GM18861 (cell line): ENCODE measurements around the gene TTC38.
"Not testable (repeated sequence)": the region's sequence is repeated elsewhere in the genome, so short reads cannot be mapped to it uniquely, and the experiment has no call there.

Source experiments
- ATAC-seq: cut with Tn5 transposase; IDR thresholded peaks from one replicate; pipeline ENCODE4 v1.9.1; 2021; ENCODE audit not compliant: unreplicated experiment

Gene TTC38

DNA sequence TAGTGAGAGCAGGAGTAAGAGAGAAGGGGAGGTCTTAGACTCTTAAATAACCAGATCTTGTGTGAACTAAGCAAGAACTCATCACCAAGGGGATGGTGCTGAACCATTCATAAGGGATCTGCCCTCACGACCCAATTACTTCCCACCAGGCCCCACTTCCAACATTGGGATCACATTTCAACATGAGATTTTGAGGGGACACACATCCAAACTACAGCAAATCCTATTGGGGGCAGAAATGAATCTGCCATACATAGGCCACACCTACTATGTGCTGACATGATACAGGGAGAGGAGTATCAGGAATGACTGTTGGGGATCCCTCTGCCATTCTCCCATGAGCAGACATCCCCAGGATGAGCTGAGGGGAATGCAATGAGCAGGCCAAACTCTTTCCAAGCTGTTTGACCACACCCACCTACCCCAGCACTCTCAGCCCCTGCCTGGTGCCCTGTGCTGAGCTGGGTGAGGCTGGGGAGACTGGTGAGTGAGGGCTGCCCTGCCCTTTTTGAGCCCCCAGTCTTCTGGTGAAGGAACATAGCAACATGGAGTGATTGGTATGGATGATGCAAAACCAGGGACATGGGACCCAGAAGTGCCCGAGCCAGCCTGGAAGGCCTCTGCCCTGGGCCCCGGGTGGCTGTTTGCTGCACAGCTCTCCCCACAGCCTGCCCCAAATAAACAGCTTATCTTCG lies 27.6 kb downstream of the TTC38 start:
- ATAC-seq = no peak

DNA sequence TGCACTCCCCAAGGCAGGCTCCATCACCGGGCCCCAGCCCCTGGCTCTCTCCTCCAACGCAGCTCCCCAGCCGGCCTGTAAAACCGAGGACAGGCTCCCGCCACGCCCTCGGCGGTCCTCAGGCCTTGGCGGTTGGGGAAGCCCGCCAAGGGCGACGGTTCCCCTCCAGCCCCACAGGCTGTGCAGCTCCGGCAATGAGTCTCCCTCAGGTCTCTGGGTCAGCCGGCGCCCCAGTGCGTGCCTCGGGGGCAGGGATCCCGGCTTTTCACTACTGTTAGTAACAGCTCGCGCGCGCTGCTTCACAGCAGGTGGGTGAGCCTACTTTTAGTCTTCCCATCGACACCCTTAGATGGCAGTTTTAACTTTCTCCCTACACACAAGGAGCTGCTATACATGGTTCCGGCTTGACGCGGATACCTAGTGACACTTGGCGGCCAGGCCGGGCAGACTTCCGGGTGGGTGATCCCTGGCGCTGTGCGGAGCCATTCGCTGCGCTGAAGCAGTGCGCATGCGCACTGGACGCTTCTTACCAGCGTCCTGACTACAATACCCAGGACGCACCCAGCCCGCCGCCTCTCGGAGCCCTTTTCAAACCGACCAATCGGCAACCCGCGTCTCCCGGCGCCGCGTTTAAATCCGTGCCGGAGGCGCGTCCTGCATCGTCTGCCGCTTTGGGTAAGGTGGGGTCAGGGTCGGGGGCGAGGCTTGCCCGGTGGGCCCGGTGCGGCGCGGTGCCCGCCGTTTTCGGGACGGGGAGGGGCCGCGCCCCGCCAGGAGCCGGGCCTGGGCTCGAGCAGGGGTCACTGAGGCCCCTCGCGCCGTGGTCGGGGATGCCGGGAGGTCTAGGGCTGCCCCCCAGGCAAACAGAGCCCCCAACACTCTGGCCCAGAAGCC lies 28.7 kb downstream of the TTC38 start, which contains the start of gene GTSE1:
Gene GTSE1, plus strand, starts transcription at position 614 of the 894 bp plus-strand sequence. CDS start 531 bp downstream, outside the sequence.
- ATAC-seq = peak; percentile 86

- ATAC-seq = no peak
Measured at GRCh38 chr22:46297151-46297812, 29.5 kb downstream of the TTC38 start.

DNA sequence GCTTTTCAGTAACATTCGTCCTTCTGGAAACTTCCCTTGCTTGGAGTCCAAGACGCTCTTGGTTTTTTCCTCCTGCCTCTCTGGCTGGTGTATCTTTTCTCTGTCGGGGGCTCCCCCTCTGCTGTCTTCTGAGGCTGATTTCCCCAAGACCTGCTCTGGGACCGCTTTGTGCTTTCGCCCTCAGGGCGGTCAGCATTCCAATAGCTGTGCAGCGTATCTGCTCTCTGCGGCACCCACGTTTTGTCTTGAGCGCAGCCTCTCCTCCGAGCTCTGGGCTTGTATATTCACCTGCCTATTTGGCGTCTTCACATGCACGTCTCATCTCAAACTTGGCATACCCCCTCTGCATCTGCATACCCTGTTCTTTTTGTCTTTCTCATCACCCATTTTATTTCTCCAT lies 31.3 kb downstream of the TTC38 start:
- ATAC-seq = no peak

DNA sequence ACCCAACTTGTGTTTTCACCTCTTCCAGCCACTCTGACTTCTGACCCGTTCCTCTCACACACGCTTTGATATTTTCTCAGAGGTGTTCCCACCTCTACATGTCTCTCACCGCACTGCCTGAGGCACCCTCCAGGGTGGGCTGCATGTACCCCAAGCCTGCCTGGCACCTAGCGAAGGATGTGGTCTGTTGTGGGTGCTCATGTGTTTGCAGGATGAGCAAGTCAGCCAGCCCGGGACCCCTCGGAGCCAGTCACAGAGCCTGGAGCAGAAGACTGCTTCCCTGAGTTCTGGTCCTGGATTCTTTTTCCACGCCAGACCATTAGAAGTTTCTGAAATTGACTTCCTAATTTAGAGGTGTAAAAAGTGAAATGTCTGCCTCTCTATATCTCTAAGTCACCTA lies 32.7 kb downstream of the TTC38 start:
- ATAC-seq = no peak

DNA sequence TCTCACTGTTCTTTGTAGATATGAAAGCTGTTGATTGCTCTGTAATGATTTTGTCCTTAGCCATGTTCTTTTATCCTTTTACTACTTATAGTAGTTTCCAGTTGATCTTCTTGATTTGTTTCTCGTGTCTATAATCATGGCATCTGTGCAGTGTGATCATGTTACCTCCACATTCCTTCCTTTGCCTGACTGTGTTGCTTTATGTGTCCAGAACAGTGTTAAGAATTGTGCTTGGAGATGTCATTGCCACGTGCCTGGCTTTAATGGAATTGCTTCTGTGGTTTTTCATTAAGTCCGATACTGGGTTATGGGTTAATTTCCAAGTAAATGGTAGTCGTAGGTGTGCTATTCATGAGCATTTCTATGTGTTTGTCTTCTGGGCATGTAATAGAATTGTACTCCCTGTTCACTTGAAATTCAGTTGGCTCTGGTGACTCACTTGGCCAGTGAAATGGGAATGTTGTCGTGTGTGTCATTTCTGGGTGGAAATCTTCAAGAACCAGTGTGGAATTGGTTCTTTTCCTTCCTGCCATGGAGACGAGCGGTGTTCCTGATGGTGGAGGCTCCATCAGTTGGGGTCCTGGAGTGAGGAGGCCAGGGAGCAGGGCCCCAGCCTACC lies 35.6 kb downstream of the TTC38 start:
- no peak for ATAC-seq

DNA sequence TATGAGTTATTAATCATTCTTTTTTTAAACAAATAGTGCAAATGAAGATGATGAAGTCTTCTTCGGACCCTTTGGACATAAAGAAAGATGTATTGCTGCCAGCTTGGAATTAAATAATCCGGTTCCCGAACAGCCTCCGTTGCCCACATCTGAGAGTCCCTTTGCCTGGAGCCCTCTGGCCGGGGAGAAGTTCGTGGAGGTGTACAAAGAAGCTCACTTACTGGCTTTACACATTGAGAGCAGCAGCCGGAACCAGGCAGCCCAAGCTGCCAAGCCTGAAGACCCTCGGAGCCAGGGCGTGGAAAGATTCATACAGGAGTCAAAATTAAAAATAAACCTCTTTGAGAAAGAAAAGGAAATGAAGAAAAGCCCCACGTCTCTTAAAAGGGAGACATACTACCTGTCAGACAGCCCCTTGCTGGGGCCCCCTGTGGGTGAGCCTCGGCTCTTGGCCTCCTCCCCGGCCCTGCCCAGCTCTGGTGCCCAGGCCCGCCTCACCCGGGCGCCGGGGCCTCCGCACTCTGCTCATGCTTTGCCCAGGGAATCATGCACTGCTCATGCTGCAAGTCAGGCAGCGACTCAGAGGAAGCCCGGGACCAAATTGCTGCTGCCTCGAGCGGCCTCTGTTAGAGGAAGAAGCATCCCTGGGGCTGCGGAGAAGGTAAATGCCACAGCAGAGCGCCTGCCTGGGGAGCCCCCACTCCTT lies 40.6 kb downstream of the TTC38 start:
- ATAC-seq = no peak

- no peak for ATAC-seq
Measured at GRCh38 chr22:46309526-46310085, 41.8 kb downstream of the TTC38 start.

DNA sequence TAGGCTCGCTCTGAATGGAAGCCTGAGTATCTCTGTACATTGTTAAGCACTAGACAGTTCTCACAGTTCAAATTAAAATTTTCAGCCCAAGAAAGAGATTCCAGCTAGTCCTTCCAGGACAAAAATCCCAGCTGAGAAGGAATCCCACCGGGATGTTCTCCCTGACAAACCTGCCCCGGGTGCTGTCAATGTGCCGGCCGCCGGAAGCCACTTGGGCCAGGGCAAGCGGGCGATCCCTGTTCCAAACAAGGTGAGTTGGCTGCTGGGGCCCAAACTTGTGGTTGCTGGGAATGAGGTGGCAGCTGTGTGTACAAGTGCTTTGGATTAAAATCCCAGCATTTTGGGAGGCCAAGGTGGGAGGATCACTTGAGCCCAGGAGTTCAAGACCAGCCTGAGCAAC lies 44.2 kb downstream of the TTC38 start:
- ATAC-seq = no peak

DNA sequence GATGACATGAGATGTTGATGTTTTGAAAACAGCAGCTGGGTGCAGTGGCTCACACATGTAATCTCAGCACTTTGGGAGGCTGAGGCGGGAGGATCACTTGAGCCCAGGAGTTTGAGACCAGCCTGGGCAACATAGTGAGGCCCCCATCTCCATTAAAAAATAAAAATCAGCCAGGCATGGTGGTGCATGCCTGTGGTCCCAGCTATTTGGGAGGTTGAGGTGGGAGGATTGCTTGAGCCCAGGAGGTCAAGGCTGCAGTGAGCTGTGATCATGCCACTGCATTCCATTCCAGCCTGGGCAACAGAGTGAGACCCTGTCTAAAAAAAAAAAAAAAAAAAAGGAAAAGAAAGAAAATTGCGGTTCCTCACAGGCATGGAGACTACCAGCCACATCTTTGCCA lies 45.0 kb downstream of the TTC38 start:
- ATAC-seq = not testable (repeated sequence)

DNA sequence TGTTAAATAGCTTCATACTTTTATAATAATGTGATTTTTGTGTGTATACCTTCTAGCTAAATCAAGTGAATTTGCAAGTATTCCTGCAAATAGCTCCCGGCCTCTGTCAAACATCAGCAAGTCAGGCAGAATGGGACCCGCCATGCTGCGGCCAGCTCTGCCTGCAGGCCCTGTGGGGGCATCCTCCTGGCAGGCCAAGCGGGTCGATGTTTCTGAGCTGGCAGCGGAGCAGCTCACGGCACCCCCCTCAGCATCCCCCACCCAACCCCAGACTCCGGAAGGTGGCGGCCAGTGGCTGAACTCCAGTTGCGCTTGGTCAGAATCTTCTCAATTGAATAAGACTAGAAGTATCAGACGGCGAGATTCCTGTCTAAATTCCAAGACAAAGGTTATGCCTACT lies 48.2 kb downstream of the TTC38 start:
- no peak for ATAC-seq

DNA sequence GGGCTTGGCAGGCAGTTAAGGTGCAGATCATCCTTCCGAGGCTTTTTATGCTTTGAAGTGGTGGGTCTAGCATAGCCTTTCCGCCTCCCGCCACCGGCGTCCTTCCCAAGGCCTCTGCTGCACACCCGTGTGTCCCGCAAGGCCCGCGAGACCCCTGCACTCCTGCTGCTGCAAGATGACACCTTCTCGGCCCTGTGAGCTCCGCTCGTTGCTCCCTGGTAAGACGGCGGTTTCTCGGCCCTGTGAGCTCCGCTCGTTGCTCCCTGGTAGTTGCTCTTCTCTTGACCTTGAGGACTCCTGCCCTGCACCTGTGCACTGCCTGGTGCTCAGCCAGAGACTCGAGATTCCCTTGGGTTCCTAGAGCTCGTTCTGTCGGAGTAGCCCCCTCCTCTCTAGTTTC lies 49.8 kb downstream of the TTC38 start:
- ATAC-seq = no peak

DNA sequence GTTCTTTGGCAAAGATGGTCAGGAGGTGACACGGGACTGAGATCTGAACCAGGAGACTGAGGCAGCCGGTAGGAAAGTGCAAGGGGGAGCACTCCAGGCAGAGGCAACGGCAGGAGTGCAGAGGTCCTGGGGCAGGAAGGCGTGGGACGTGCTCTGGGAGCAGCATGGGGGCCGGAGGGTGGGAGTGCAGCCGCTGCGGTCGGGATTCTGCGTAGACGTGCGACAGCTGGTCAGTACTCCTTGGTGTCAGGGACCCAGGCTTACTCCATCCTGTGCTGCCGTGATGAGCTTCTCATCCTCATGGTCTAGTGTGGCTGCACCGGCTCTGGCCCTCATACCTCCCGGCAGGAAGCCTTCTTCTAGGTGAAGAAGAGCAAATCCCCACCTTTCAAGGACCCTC lies 50.8 kb downstream of the TTC38 start:
- ATAC-seq = no peak

- no peak for ATAC-seq
Measured at GRCh38 chr22:46319319-46319718, 51.5 kb downstream of the TTC38 start.

- ATAC-seq = no peak
Measured at GRCh38 chr22:46320166-46320710, 52.4 kb downstream of the TTC38 start.

DNA sequence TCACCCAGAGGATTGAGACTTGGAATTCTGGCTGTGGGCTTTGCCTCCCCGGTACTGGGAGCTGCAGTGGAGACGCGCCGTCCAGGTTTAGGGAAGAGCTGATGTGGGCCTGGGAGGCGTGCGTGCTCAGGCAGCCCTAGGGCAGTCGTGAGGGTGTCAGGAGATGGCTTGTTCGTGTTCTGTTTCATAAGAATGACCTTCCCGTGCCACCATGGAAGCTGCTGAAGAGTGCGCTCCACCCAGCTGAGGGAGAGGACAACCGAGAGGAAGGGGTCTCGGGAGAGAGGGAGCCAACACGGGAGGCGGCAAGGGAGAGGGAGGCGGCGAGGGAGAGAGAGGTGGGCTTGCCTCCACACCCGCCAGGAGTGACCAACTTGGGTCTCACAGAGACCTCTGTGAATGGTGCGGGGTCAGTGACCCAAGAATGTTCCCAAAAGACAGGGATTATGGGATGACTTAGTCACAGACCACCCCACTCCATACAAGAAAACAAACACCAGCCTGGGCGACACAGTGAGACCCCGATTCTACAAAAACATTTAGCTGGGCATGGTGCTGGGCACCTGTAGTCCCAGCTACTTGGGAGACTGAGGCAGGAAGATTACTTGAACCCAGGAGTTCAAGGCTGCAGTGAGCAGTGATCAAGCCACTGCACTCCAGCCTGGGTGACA lies 53.0 kb downstream of the TTC38 start:
- no peak for ATAC-seq

DNA sequence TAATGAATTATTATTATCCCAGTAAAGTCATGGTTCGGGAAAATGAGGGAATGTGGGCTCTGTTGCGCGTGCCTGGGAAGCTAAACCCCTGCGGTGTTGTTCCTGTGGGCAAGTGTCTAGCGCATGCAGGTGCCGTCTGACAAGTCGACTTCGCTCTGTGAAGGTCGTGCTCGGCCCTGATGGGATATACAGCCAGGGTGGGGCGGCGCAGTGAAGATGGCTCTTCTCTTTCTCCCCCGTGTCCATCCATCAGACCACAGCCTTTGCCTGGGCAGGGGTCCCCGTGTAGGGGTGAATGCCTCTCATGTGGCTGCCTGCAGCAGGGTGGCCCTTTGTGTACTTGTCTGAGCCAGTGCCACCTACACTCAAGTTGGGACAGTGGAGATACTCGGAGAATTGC lies 54.9 kb downstream of the TTC38 start:
- no peak for ATAC-seq

DNA sequence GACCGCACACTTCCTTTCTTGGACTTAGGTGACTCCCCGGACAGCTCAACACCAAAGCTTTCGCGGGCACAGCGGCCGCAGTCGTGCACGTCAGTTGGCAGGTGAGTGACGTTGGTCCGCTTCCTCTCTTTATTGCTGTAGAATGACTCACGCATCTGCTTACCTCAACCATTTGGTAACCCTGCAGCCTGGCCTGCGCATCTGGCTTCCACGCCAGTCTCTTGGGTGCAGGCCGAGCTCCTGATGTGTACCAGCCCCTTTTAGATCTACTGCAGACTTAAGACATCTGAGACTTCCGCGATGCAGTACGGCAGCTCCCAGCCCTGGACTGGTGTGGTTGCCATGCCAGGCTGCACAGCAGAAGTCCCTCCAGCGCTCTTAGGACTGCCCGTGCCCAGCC lies 55.4 kb downstream of the TTC38 start:
- ATAC-seq = no peak

DNA sequence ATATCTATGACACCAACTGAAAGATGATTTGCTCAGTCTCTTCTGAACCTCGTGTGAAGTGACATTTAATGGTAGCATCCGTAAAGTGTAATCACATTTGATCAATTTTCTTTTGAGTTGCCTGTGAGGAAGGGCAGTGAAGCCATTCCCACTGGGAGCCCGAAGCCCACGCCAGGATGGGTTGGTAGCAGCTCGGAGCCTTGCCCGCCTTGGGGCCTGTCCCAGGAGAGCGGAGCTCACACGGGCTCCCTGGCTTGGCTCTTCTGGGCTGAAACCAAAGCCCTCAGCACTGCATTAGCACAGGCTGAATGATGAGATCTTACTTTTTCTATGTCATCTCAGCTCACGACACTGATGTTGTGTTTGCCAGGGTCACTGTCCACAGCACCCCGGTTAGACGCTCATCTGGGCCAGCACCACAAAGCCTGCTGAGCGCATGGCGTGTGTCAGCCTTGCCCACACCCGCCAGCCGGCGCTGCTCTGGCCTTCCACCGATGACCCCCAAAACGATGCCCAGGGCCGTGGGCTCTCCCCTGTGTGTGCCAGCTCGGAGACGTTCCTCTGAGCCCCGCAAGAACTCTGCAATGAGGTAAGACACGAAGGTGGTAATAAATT lies 58.4 kb downstream of the TTC38 start:
- no peak for ATAC-seq
